Activated naive CD8-positive, alpha-beta T cell (primary cell): ENCODE data around the gene CLIC3.
A peak's percentile ranks its signal among the peaks of the same experiment; 100 is the strongest.
"Not testable (repeated sequence)": the region's sequence is repeated elsewhere in the genome, so short reads cannot be mapped to it uniquely, and the experiment has no call there.

Experiments used
- H3K27ac Mint-ChIP-seq: one replicate; pipeline ENCODE4 v1.8.0; 2021; ENCODE audit warnings: mixed read lengths
- H3K27me3 Mint-ChIP-seq: one replicate; pipeline ENCODE4 v1.8.0; 2021; ENCODE audit warnings: mixed read lengths
- H3K36me3 Mint-ChIP-seq: one replicate; pipeline ENCODE4 v1.8.0; 2021; ENCODE audit warnings: mixed read lengths
- H3K4me1 Mint-ChIP-seq: one replicate; pipeline ENCODE4 v1.8.0; 2021; ENCODE audit warnings: low read depth, mixed read lengths
- H3K4me3 Mint-ChIP-seq: one replicate; pipeline ENCODE4 v1.8.0; 2021; ENCODE audit warnings: mild to moderate bottlenecking, mixed read lengths
- H3K9me3 Mint-ChIP-seq: one replicate; pipeline ENCODE4 v1.8.0; 2021; ENCODE audit warnings: low read depth, mixed read lengths

The CLIC3 gene

GRCh38 chr9:137034709-137035506 is 38.5 kb upstream of the CLIC3 start:
- Mint-ChIP-seq H3K4me3 (peak overlapping the region; percentile 48), H3K27me3 (no peaks in the 10 kb centered on the region), H3K27ac (peak overlapping the region; percentile 46), H3K4me1 (peaks cover 31% of the 10 kb centered on the region), H3K9me3 (no peaks in the 10 kb centered on the region), H3K36me3 (no peaks in the 10 kb centered on the region)

- Mint-ChIP-seq H3K9me3 (no peaks in the 10 kb centered on the region), H3K4me1 (peaks cover 37% of the 10 kb centered on the region), H3K4me3 (peak overlapping the region; percentile 48), H3K36me3 (no peaks in the 10 kb centered on the region), H3K27me3 (no peaks in the 10 kb centered on the region), H3K27ac (peak overlapping the region; percentile 46)
Observed at GRCh38 chr9:137034039-137034708, 37.8 kb upstream of the CLIC3 start.

GRCh38 chr9:137033481-137033880 is 37.1 kb upstream of the CLIC3 start:
- H3K4me3 Mint-ChIP-seq, H3K9me3 Mint-ChIP-seq, H3K36me3 Mint-ChIP-seq, H3K27me3 Mint-ChIP-seq, H3K27ac Mint-ChIP-seq: not testable (repeated sequence)
- peaks cover 39% of the 10 kb centered on the region for H3K4me1 Mint-ChIP-seq

GRCh38 chr9:137032858-137033257 is 36.5 kb upstream of the CLIC3 start:
- H3K27ac Mint-ChIP-seq, result no peak overlapping the region
- H3K27me3 Mint-ChIP-seq, result no peaks in the 10 kb centered on the region
- H3K4me3 Mint-ChIP-seq, result peak overlapping the region; percentile 23
- H3K36me3 Mint-ChIP-seq, result no peaks in the 10 kb centered on the region
- H3K9me3 Mint-ChIP-seq, result no peaks in the 10 kb centered on the region
- peaks cover 39% of the 10 kb centered on the region for H3K4me1 Mint-ChIP-seq

- Mint-ChIP-seq H3K27me3 (no peaks in the 10 kb centered on the region), H3K4me1 (peaks cover 42% of the 10 kb centered on the region), H3K27ac (no peak within 1 kb of the TSS), H3K4me3 (peak within 1 kb of the TSS; percentile 57), H3K36me3 (no peaks in the 10 kb centered on the region), H3K9me3 (no peaks in the 10 kb centered on the region)
Observed at GRCh38 chr9:137031904-137032640, 35.7 kb upstream of the CLIC3 start, which contains the start of gene FUT7. Gene FUT7 (minus strand): TSS chr9:137032088. CDS start chr9:137031991, 97 bp downstream.

GRCh38 chr9:137030538-137031527 is 34.5 kb upstream of the CLIC3 start:
- Mint-ChIP-seq H3K9me3 (no peaks in the 10 kb centered on the region), H3K27ac (peak overlapping the region; percentile 68), H3K4me3 (peak overlapping the region; percentile 57), H3K4me1 (peaks cover 46% of the 10 kb centered on the region), H3K27me3 (no peaks in the 10 kb centered on the region), H3K36me3 (no peaks in the 10 kb centered on the region)

GRCh38 chr9:137030006-137030405 is 33.6 kb upstream of the CLIC3 start:
- Mint-ChIP-seq H3K27ac (no peak overlapping the region), H3K27me3 (no peaks in the 10 kb centered on the region), H3K4me3 (no peak overlapping the region), H3K9me3 (no peaks in the 10 kb centered on the region), H3K36me3 (no peaks in the 10 kb centered on the region), H3K4me1 (peaks cover 46% of the 10 kb centered on the region)

- no peaks in the 10 kb centered on the region for H3K36me3 Mint-ChIP-seq
- no peaks in the 10 kb centered on the region for H3K9me3 Mint-ChIP-seq
- H3K4me3 Mint-ChIP-seq, result peak overlapping the region; percentile 75
- H3K27me3 Mint-ChIP-seq, result no peaks in the 10 kb centered on the region
- H3K4me1 Mint-ChIP-seq, result peaks cover 40% of the 10 kb centered on the region
- no peak overlapping the region for H3K27ac Mint-ChIP-seq
Observed at GRCh38 chr9:137029058-137029936, 32.9 kb upstream of the CLIC3 start.

- Mint-ChIP-seq H3K4me3 (peak overlapping the region; percentile 73), H3K27ac (no peak overlapping the region), H3K27me3 (no peaks in the 10 kb centered on the region), H3K9me3 (no peaks in the 10 kb centered on the region), H3K4me1 (peaks cover 37% of the 10 kb centered on the region), H3K36me3 (no peaks in the 10 kb centered on the region)
Observed at GRCh38 chr9:137028263-137029057, 32.1 kb upstream of the CLIC3 start.

- H3K4me1 Mint-ChIP-seq, result peaks cover 32% of the 10 kb centered on the region
- no peaks in the 10 kb centered on the region for H3K27me3 Mint-ChIP-seq
- H3K36me3 Mint-ChIP-seq, result no peaks in the 10 kb centered on the region
- no peaks in the 10 kb centered on the region for H3K9me3 Mint-ChIP-seq
- no peak within 1 kb of the TSS for H3K27ac Mint-ChIP-seq
- H3K4me3 Mint-ChIP-seq, result peak within 1 kb of the TSS; percentile 81
Observed at GRCh38 chr9:137027369-137028262, 31.2 kb upstream of the CLIC3 start, which contains the start of gene ABCA2. Gene ABCA2 (minus strand): TSS chr9:137028237. CDS start chr9:137028140, 97 bp downstream.

GRCh38 chr9:137026828-137027227 is 30.5 kb upstream of the CLIC3 start:
- no peaks in the 10 kb centered on the region for H3K36me3 Mint-ChIP-seq
- no peaks in the 10 kb centered on the region for H3K9me3 Mint-ChIP-seq
- peak overlapping the region; percentile 81 for H3K4me3 Mint-ChIP-seq
- H3K27ac Mint-ChIP-seq, result no peak overlapping the region
- H3K4me1 Mint-ChIP-seq, result peaks cover 25% of the 10 kb centered on the region
- no peaks in the 10 kb centered on the region for H3K27me3 Mint-ChIP-seq

- Mint-ChIP-seq H3K27me3 (no peaks in the 10 kb centered on the region), H3K4me3 (no peak overlapping the region), H3K36me3 (no peaks in the 10 kb centered on the region), H3K9me3 (no peaks in the 10 kb centered on the region), H3K4me1 (peaks cover 24% of the 10 kb centered on the region), H3K27ac (no peak overlapping the region)
Observed at GRCh38 chr9:137026384-137026783, 30.0 kb upstream of the CLIC3 start.
